Activated CD4-positive, alpha-beta memory T cell treated with anti-CD3 and anti-CD28 coated beads for 36 hours (primary cell): ENCODE results near the gene ATP8A2. TPM values are rescaled to one million over a fixed set of nuclear protein-coding genes. Genes with fewer than 3 reads are reported as not detected.
"Not testable (repeated sequence)": the region's sequence is repeated elsewhere in the genome, so short reads cannot be mapped to it uniquely, and the experiment has no call there.

Experiments
- CTCF ChIA-PET: fragments of 350-600 bp; sonication (Branson Sonifier 250); formaldehyde crosslinking; loops from one replicate; lab custom pipeline; 2021; ENCODE audit warnings: antibody characterized with exemption, inconsistent platforms; lab: Charles Lee
- POLR2A ChIA-PET: fragments of 350-600 bp; sonication (Branson Sonifier 250); formaldehyde crosslinking; loops from one replicate; lab custom pipeline; 2021; ENCODE audit warnings: antibody characterized with exemption; lab: Charles Lee
- DNase-seq: peaks from one replicate; pipeline ENCODE4 v3.0.0-alpha.2; 2020
- H3K27ac Mint-ChIP-seq: one replicate; pipeline ENCODE4 v1.8.0; 2021; ENCODE audit warnings: mixed read lengths
- H3K27me3 Mint-ChIP-seq: one replicate; pipeline ENCODE4 v1.8.0; 2021; ENCODE audit warnings: mixed read lengths
- H3K36me3 Mint-ChIP-seq: one replicate; pipeline ENCODE4 v1.8.0; 2021; ENCODE audit warnings: mixed read lengths
- H3K4me1 Mint-ChIP-seq: one replicate; pipeline ENCODE4 v1.8.0; 2021; ENCODE audit warnings: low read depth, mixed read lengths
- H3K4me3 Mint-ChIP-seq: one replicate; pipeline ENCODE4 v1.8.0; 2021; ENCODE audit warnings: mild to moderate bottlenecking, mixed read lengths
- H3K9me3 Mint-ChIP-seq: one replicate; pipeline ENCODE4 v1.8.0; 2021; ENCODE audit warnings: mixed read lengths
- intact Hi-C: fragments of 100-400 bp; cut with micrococcal nuclease; formaldehyde crosslinking; loops from one replicate; pipeline ENCODE4 v1.15.1; 2023
- total RNA-seq, 2 experiments: library from RNA; stranded (reverse); gene quantifications; one replicate each; pipeline ENCODE4 v1.2.3, GENCODE V29; 2021

ATP8A2 gene
- total RNA-seq, 2 experiments from 2014 or later = 0.22 to 0.29 TPM

GRCh38 chr13:26051657-26052311, 680.0 kb downstream of the ATP8A2 start, which contains the start of gene SHISA2:
Gene SHISA2 (minus strand): TSS chr13:26052016. CDS start chr13:26050975, 1,041 bp downstream.
- no peak within 1 kb of the TSS for H3K27ac Mint-ChIP-seq
- CTCF ChIA-PET = no interaction called here
- intact Hi-C loops = loop anchor here (2.0 to 5.0 kb wide), 3 partner anchors 79 to 205 kb away; no protein-coding TSS in a partner anchor
- POLR2A ChIA-PET = no interaction called here
- H3K36me3 Mint-ChIP-seq = no peaks in the 10 kb centered on the region
- peaks cover 27% of the 10 kb centered on the region for H3K27me3 Mint-ChIP-seq
- DNase-seq = peak; percentile 44
- peak within 1 kb of the TSS; percentile 58 for H3K4me3 Mint-ChIP-seq
- no peaks in the 10 kb centered on the region for H3K9me3 Mint-ChIP-seq
- H3K4me1 Mint-ChIP-seq = peaks cover 19% of the 10 kb centered on the region

- H3K9me3 Mint-ChIP-seq = no peaks in the 10 kb centered on the region
- peaks cover 19% of the 10 kb centered on the region for H3K4me1 Mint-ChIP-seq
- intact Hi-C loops = loop anchor here (2.0 to 5.0 kb wide), 3 partner anchors 80 to 206 kb away; no protein-coding TSS in a partner anchor
- peaks cover 27% of the 10 kb centered on the region for H3K27me3 Mint-ChIP-seq
- DNase-seq = no peak
- H3K27ac Mint-ChIP-seq = no peak overlapping the region
- CTCF ChIA-PET = interaction anchor here (1.5 kb wide), 1 partner anchor 15 kb away, joined by 4 read pairs; no protein-coding TSS in a partner anchor
- POLR2A ChIA-PET = no interaction called here
- H3K36me3 Mint-ChIP-seq = no peaks in the 10 kb centered on the region
- H3K4me3 Mint-ChIP-seq = peak overlapping the region; percentile 58
Observed at GRCh38 chr13:26052337-26052736, 680.6 kb downstream of the ATP8A2 start.

GRCh38 chr13:26053418-26053980, 681.7 kb downstream of the ATP8A2 start:
- Mint-ChIP-seq H3K4me3 (no peak overlapping the region), H3K27ac (no peak overlapping the region), H3K36me3 (no peaks in the 10 kb centered on the region), H3K9me3 (no peaks in the 10 kb centered on the region), H3K4me1 (peaks cover 19% of the 10 kb centered on the region), H3K27me3 (peaks cover 23% of the 10 kb centered on the region)
- DNase-seq = no peak
- intact Hi-C loops = loop anchor here (2.0 to 5.0 kb wide), 3 partner anchors 81 to 207 kb away; no protein-coding TSS in a partner anchor
- POLR2A ChIA-PET = no interaction called here
- CTCF ChIA-PET = interaction anchor here (0.8 to 1.5 kb wide), 3 partner anchors 16 to 224 kb away, joined by 4 to 5 read pairs (median 4); no protein-coding TSS in a partner anchor

- Mint-ChIP-seq H3K27ac (no peak overlapping the region), H3K4me3 (no peak overlapping the region), H3K36me3 (no peaks in the 10 kb centered on the region), H3K27me3 (peaks cover 16% of the 10 kb centered on the region), H3K9me3 (no peaks in the 10 kb centered on the region), H3K4me1 (peaks cover 12% of the 10 kb centered on the region)
- intact Hi-C loops = loop anchor here (5.0 kb wide), 2 partner anchors 83 to 153 kb away; no protein-coding TSS in a partner anchor
- CTCF ChIA-PET = no interaction called here
- POLR2A ChIA-PET = no interaction called here
- no peak for DNase-seq
Observed at GRCh38 chr13:26054896-26055295, 683.1 kb downstream of the ATP8A2 start.

GRCh38 chr13:26058704-26059103, 686.9 kb downstream of the ATP8A2 start:
- no peaks in the 10 kb centered on the region for H3K36me3 Mint-ChIP-seq
- POLR2A ChIA-PET = no interaction called here
- no peak overlapping the region for H3K27ac Mint-ChIP-seq
- H3K4me1 Mint-ChIP-seq = no peaks in the 10 kb centered on the region
- DNase-seq = no peak
- H3K4me3 Mint-ChIP-seq = no peak overlapping the region
- no peaks in the 10 kb centered on the region for H3K9me3 Mint-ChIP-seq
- intact Hi-C loops = no loop called here
- peaks cover 1% of the 10 kb centered on the region for H3K27me3 Mint-ChIP-seq
- CTCF ChIA-PET = interaction anchor here (1.4 kb wide), 1 partner anchor 229 kb away, joined by 7 read pairs; no protein-coding TSS in a partner anchor

DNA sequence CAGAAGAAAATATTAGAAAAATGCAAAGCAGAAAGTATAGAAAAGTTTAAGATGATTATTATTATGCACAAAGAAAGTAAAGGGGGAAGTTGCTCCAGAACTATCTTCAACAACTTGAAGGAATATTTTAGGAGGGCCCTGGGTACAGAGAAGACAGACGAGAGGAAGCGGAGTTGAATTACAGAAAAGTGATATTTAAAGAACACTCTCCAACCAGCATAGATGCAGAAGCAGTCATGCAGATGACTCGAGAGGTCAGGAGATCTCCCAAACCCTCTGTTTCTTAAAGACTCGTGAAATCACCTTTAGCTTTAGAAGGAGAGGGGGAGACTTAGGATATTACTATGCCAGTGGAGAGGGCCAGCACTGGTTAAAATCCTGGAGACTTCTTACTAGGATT, 688.6 kb downstream of the ATP8A2 start:
- no peak overlapping the region for H3K27ac Mint-ChIP-seq
- CTCF ChIA-PET = interaction anchor here (1.1 to 1.7 kb wide), 2 partner anchors 232 to 486 kb away, joined by 4 to 6 read pairs; no protein-coding TSS in a partner anchor
- intact Hi-C loops = no loop called here
- H3K9me3 Mint-ChIP-seq = no peaks in the 10 kb centered on the region
- H3K27me3 Mint-ChIP-seq = peaks cover 1% of the 10 kb centered on the region
- H3K36me3 Mint-ChIP-seq = no peaks in the 10 kb centered on the region
- POLR2A ChIA-PET = no interaction called here
- no peaks in the 10 kb centered on the region for H3K4me1 Mint-ChIP-seq
- no peak overlapping the region for H3K4me3 Mint-ChIP-seq
- DNase-seq = no peak

- H3K27ac Mint-ChIP-seq = no peak overlapping the region
- DNase-seq = no peak
Observed at GRCh38 chr13:26061256-26061655, 689.5 kb downstream of the ATP8A2 start.

DNA sequence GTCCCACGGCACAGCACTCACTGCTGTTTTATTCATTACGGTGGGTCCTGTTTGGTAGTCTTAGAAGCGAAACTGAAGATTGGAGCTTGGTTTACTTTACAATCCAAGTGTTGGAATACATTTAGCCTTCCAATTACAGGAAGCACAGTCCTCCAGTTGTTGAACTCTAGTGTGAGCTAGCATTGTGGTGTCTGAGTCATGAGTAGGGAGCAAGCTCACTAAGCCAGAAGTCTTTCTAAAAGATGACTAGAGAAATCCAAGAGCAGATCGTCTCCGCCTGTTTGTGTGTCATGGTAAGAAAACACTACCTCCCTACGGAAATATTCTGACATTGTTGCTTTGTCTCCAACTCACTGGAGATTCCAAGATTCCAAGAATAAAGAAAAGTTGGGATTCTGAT, 690.2 kb downstream of the ATP8A2 start:
- Mint-ChIP-seq H3K36me3 (no peaks in the 10 kb centered on the region), H3K9me3 (no peaks in the 10 kb centered on the region), H3K4me1 (no peaks in the 10 kb centered on the region), H3K27me3 (peaks cover 1% of the 10 kb centered on the region), H3K27ac (no peak overlapping the region), H3K4me3 (no peak overlapping the region)
- intact Hi-C loops = loop anchor here (1.0 kb wide), 1 partner anchor 488 kb away; no protein-coding TSS in a partner anchor
- no peak for DNase-seq
- CTCF ChIA-PET = interaction anchor here (1.0 to 2.3 kb wide), 4 partner anchors 233 to 488 kb away, joined by 3 to 15 read pairs (median 4); no protein-coding TSS in a partner anchor
- POLR2A ChIA-PET = no interaction called here

More at GRCh38 chr13:26061256-26061655, 689.5 kb downstream of the ATP8A2 start:
- H3K4me1 Mint-ChIP-seq = no peaks in the 10 kb centered on the region
- H3K4me3 Mint-ChIP-seq = no peak overlapping the region
- intact Hi-C loops = no loop called here
- ChIA-PET CTCF (interaction anchor here (1.3 to 2.3 kb wide), 3 partner anchors 232 to 486 kb away, joined by 5 to 15 read pairs (median 6); no protein-coding TSS in a partner anchor), POLR2A (no interaction called here)
- H3K27me3 Mint-ChIP-seq = peaks cover 1% of the 10 kb centered on the region
- no peaks in the 10 kb centered on the region for H3K36me3 Mint-ChIP-seq
- H3K9me3 Mint-ChIP-seq = no peaks in the 10 kb centered on the region

DNA sequence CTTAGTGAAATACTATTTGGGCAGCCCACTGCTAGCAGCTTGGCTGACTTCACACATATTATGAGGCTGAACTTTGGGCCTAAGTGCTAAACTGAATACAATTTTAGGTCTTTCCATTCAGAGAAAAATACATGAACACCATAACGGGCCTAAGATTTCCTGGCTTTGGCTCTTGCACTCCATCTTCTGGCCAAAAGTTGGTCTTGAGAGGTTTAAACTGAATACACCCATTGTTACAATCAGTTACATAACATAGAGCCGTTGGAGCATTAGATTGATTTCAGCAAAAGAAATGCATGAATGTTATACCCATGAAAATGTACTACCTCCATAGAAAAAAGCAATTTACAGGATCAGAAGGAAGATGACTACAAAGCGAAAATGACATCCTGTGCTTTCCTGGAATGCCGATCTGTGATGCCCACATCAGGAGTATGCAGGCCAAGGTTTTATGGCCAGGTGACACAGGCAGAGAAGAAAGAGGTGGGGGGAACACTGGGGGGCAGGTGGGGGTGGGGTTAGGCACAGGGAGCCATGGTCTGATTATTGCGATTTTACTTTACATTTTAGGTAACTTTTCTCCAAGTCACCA, 691.2 kb downstream of the ATP8A2 start:
- H3K9me3 Mint-ChIP-seq = no peaks in the 10 kb centered on the region
- ChIA-PET CTCF (interaction anchor here (0.9 to 2.3 kb wide), 5 partner anchors 234 to 489 kb away, joined by 3 to 15 read pairs (median 3); no protein-coding TSS in a partner anchor), POLR2A (no interaction called here)
- no peaks in the 10 kb centered on the region for H3K4me1 Mint-ChIP-seq
- DNase-seq = peak; percentile 43
- H3K27ac Mint-ChIP-seq = no peak overlapping the region
- no peaks in the 10 kb centered on the region for H3K36me3 Mint-ChIP-seq
- peaks cover 1% of the 10 kb centered on the region for H3K27me3 Mint-ChIP-seq
- H3K4me3 Mint-ChIP-seq = no peak overlapping the region
- intact Hi-C loops = loop anchor here (1.0 kb wide), 2 partner anchors 234 to 489 kb away; no protein-coding TSS in a partner anchor

DNA sequence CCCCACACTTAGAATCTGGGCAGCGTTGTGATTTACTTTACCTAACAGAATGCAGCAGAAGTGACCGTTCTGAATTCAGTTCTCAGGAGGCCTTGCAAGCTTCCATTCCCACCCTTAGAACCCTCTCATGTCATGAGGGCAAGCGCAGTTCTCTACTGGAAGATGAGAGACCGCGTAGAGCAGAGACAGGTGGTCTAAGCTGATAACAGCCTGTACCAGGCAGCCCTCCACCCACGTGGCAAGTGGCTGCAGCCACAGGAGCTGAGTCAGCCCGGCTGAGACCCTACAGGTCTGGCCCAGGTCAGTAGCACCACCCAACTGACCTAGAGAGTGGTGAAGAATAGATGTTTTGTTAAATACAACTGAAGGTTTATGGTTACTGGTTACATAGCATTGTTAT, 694.7 kb downstream of the ATP8A2 start:
- H3K27ac Mint-ChIP-seq, H3K4me1 Mint-ChIP-seq, H3K4me3 Mint-ChIP-seq, H3K36me3 Mint-ChIP-seq, H3K9me3 Mint-ChIP-seq, DNase-seq, POLR2A ChIA-PET, intact Hi-C loops: not testable (repeated sequence)
- CTCF ChIA-PET = interaction anchor here (0.9 kb wide), 1 partner anchor 237 kb away, joined by 3 read pairs; no protein-coding TSS in a partner anchor
- peaks cover 10% of the 10 kb centered on the region for H3K27me3 Mint-ChIP-seq

- ChIA-PET CTCF (interaction anchor here (0.6 to 1.3 kb wide), 4 partner anchors 238 to 631 kb away, joined by 3 read pairs; no protein-coding TSS in a partner anchor), POLR2A (no interaction called here)
- no peak for DNase-seq
- Mint-ChIP-seq H3K4me3 (no peak overlapping the region), H3K36me3 (no peaks in the 10 kb centered on the region), H3K27ac (no peak overlapping the region), H3K27me3 (peaks cover 13% of the 10 kb centered on the region), H3K4me1 (peaks cover 2% of the 10 kb centered on the region), H3K9me3 (no peaks in the 10 kb centered on the region)
- intact Hi-C loops = no loop called here
Observed at GRCh38 chr13:26067601-26068000, 695.8 kb downstream of the ATP8A2 start.
